ENCODE data around the gene MAP3K12.
A peak's percentile ranks its signal among the peaks of the same experiment; 100 is the strongest.
"Not testable (repeated sequence)": the region's sequence is repeated elsewhere in the genome, so short reads cannot be mapped to it uniquely, and the experiment has no call there.

MAP3K12 gene

DNA sequence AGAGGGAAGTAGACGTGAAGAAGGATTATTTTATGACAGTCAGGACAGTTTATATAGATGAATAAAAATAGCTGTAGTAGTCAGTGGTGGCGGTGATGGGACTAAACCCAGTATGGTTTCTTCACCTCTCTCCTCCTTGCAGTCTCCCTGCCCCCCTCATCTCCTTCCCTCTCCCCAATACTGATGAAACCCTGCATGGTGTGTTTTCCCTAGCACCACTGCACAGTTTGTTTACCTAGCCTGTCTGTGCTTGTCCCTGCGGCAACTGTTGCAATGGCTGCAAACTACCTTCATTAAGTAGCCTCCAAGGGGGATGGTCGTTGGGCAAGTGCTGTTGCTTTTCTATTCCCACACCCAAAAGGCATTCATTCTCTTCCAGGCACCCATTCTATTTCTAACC lies 32.6 kb downstream of the MAP3K12 start:
- DNase-seq: no peak

DNA sequence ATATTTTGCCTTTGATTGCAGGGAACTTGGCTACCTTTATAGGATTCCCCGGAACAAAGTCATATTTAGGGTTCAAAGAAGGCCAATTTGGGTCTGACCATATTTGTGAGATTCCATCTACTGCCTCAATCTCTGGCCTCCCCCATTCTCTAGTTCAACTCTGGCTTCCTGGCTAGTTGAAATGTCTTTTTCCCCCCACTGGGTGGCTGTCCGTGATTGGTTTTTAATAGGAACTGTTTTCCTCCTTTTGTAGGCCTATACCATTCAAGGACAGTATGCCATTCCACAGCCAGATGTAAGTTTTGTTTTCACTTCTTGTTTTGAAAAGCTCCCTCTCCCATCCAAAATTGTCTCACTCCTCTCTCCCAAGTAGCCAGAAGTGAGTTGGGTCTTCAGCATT lies 33.6 kb downstream of the MAP3K12 start:
- DNase-seq: no peak

DNA sequence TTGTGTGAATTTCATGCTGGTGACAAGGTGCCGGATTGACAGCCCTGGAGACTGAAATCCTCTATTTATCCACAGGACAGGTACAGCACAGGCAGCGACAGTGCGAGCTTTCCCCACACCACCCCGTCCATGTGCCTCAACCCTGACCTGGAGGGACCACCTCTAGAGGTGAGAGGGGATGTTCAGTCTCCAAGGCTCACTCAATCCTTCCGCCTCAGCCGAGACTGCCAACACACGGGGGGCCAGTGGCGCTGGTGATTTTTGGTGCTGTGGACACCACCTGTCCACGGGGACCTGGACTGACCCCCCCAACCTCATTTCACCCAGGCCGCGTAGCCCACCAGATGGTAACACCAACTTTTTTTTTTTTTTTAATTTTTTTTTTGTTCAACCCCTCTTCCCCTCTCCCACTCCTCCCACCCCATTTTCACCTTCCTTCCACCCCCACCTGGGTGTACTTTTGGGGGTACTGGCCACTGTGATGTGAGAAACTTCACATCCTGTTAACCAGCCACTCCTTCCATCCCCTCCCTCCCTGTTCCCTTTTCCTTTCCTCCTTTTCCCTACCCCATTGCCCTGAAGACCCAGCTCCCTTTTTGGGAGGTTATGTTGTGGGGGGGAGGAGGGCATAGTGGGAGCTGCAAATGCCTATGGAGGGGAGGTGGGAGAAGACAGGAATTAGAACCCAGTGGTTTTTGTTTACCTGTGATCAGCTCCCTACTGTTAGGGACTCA lies 34.4 kb downstream of the MAP3K12 start:
- no peak for DNase-seq

DNA sequence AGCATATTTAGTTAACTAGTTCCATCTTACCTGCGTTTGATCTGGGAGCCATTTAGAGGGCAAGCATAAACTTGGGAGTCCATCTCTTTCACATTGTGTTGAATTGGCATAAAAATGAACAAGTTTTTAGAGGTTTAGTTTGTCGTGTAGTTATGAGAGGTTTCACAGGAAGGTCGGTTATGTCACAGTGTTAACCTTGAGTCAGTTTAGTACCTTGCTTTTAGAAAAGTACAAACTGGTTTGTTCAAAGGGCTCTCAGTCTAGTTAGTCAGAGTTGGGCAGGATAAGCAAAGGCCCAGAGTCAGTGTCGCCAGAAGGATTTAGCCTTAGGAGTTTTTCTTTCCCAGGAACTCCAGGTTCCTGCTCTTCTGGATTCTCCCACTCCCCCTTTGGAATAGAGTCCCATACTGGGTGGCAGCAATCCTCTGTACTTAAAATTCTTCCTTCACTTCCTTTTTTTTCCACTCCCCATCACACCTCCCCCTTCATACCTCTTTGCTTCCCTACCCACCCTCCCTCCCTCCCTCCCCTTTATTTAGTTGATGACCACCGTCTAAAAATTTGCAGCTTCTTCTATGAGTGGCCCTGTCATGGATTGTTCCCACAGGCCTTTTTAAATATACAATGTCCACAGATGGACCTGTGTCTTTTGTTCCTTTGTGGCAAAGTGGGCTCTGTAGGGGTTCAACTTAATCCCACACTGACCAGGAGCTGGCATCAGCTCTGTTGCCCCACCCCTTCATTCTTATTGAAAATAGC lies 35.3 kb downstream of the MAP3K12 start:
- DNase-seq: no peak

DNA sequence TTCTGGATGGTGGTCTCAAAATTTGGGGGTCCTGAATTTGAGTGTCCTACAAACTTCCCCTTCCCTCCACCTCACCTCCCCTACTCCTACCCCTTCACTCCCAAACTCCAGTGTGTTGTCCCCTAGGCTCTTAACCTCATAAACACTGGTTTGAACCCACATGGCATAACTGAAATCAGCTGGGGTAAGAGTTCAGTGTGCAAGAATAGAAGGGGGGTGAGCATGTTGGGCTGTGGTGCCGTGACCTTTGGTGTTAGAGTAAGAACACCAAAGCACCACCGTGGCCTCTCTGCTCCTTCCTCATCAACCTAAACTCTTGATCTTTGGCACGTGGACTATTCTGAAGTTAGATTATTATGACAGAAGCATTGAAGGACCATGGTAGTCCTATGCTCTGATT lies 36.3 kb downstream of the MAP3K12 start:
- DNase-seq: peak; percentile 47

DNA sequence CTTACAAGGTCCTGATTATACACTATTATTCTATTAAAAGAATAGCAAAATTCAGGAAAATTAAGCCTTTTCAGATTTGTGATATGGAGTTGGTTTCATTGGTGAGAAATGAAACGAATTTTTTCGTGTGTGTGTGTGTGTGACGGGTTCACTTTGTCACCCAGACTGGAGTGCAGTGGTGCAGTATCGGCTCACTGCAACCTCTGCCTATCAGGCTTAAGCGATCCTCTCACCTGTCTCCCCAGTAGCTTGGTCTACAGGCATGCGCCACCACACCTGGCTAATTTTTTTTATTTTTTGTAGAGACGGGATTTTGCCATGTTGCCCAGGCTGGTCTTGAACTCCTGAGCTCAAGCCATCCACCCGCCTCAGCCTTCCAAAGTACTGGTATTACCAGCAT lies 37.7 kb downstream of the MAP3K12 start:
- peak; percentile 45 for DNase-seq

DNA sequence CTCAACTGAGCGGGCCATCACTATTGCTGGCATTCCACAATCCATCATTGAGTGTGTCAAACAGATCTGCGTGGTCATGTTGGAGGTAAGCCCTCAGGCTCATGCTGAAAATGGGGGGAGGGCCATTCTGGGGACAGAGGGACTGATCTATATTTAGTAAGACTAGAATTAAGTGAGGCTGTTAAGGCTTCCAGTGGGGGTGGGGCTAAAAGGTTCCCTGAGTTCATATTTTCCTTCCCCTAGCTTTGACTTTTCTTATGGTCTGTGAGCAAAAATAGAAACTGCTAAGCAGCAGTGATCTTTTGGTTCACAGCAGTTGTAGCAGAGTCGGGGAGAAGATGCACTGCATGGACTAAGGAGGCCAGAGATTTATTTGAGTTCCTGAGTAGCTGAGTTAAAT lies 38.2 kb downstream of the MAP3K12 start:
- DNase-seq: peak; percentile 49

DNA sequence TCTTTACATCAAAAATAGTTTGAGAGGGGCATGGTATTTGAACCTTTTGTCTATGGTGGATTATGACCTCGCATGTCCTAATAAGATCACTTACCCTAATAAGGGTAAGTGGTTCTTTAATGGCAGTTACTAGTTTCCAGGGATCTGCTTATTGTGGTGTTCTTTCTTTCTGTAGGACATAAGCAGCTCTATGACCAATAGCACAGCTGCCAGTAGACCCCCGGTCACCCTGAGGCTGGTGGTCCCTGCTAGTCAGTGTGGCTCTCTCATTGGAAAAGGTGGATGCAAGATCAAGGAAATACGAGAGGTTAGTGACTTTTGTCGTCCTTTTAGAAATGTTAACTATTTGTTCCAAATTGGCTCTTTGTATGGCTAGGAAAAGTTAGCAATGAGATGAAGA lies 40.2 kb downstream of the MAP3K12 start:
- no peak for DNase-seq

DNA sequence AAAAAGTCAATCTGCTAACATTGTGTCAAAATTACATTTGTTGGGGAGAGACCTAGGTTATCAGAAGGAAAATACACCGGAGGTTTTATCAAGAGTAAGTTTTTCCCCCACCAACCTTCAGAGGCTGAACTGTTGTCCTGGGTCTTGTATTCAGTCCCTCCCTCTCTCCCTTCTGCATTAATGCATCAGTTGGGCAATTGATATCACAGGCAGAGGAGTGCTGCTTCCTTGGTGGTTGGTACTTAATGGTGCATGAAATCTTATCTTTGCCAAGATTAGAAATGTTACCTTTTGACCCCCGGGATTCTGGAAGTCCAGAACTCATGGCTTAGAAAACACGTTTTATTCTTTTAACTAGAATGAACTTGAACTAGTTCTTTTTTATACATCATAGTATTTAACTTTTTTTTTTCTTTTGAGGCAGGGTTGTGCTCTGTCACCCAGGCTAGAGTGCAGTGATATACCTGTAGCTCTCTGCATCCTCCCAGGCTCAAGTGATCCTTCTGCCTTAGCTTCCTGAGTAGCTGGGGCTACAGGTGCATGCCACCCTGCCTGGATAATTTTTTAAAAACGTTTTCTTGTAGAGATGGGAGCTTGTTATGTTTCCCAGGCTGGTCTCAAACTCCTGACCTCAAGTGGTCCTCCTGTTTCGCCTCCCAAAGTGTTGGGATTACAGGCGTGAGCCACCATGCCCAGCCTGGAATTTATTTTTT lies 42.4 kb downstream of the MAP3K12 start:
- DNase-seq: no peak

DNA sequence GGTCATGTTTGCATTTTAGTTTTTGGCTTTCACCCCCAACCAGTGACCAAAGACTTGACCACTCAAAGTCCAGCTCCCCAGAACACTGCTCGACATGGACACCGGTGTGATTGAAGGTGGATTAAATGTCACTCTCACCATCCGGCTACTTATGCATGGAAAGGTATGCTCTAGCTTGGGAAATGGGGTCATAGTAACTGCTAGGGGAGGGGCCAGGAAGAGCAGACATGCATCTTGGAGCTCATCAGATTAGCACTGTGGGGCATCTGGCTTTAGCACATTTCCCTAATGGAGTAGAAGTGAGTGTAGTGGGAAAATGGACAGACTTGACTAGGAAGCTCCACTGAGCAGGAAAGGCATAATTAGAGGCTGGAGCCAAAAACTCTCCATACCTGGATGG lies 44.6 kb downstream of the MAP3K12 start:
- no peak for DNase-seq

DNA sequence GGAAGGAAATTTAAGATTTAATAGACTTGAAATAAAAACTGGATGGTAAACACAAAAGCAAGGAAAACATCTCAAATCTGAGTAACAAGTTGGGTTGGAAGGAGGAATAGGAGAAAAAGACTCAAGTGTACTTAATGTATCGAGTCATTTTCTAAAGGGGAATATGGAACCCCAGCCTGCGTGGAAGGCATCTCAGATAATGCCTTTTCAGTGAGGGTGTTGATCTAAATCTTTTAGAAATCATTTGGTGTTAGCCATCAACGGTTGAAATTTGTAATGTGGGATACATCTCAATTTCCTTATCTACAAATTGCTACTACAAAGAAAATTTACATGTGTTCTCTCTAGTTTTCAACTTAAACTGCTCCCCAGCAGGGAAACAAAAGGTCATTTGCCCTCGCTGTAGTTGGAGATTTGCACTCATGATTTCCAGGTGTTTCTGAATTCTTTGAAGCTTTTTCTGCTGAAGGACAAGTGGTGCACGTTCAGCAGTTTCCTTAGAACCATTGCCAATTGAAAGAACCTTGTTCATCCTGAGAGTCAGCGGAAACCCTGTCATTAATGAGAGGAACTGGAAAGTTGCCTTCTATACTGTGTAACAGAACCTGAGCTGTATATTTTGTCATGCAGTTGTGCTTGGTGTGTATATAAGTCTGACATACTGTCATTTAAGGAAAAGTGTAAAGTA lies 45.2 kb downstream of the MAP3K12 start:
- DNase-seq: no peak

DNA sequence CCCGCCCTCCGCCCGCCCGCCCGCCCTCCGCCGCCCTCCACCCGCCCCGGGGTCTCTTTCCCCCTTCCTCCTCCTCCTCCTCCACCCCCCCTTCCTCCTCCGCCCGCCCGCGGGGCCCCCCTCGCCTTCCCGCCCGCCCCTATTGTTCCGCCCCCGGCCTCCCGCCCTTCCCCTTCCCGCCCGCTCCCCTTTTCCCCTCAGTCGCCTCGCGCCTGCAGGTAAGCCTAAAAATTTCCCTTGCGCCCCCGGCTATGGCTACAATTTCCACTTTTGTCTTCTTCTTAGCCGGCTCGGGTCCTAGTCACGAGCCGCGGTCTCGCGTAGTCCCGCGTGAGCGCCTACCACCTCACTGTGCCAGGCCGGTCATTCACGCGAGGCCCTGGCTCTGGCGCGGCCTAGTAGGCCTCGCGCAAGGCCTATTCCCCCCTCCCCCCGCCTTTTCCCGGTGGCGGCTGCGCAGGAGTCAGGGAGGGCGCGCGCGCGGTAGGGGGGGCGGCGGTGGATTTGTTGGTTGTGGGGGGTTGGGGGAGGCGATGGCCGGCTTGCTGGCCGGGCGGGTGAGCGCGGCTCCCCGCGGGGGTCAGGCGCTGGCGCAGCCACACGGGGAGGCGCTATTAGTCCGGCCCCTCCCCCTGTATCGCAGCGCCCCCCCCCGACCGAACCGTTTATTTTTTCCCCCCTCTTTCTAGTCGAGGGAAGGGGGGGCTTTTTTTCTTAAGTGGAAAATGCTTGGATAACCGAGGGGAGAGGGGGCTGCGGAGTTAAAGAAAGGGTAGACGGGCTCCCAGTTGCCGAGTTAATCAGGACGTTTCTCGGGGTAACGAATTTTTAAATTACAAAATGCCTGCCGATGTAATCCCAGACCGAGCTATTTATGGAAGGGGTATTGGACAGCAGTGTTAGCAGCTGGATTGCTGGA lies 46.8 kb downstream of the MAP3K12 start:
- DNase-seq: peak; percentile 93

DNA sequence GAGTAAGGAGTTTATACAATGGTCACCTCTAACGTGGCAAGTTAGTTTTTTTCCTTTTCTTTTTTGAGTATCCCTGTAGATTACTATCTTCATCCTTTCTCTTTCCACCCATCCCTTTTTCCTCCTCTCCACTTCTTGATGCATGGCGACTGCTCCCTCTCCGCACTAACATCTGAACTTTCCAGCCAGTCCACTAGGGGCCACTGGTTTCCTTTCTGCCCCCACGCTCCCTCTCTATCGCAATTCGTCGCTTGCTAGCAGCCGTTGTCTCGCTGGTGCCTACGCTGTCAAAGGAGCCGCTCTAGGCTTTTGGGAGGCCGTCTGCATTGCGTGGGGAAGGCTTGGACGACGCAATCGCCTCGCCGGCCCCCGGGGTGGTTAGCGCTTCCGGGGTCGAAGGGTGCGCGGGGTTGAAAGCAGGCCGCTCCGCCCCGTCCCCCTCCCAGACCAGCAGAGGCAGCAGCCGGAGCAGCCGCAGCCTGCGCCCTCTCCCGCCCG lies 47.5 kb downstream of the MAP3K12 start, which contains the start of gene PCBP2:
TSS of gene PCBP2 (plus strand) at position 442 of the 498 bp plus-strand sequence. CDS start 2,699 bp downstream, outside the sequence.
- peak; percentile 96 for DNase-seq

DNA sequence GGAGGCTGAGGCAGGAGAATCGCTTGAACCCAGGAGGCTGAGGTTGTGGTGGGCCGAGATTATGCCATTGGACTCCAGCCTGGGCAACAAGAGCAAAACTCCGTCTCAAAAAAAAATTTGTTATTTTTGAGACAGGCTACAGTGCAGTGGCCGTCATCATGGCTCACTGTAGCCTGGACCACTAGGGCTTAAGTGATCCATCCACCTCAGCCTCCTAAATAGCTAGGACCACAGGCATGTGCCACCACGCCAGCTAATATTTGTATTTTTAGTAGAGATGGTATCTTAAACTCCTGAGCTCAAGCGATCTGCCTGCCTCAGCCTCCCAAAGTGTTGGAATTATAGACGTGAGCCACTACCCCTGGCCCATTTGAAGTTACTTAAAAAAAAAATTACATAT lies 48.3 kb downstream of the MAP3K12 start:
- no peak for DNase-seq

DNA sequence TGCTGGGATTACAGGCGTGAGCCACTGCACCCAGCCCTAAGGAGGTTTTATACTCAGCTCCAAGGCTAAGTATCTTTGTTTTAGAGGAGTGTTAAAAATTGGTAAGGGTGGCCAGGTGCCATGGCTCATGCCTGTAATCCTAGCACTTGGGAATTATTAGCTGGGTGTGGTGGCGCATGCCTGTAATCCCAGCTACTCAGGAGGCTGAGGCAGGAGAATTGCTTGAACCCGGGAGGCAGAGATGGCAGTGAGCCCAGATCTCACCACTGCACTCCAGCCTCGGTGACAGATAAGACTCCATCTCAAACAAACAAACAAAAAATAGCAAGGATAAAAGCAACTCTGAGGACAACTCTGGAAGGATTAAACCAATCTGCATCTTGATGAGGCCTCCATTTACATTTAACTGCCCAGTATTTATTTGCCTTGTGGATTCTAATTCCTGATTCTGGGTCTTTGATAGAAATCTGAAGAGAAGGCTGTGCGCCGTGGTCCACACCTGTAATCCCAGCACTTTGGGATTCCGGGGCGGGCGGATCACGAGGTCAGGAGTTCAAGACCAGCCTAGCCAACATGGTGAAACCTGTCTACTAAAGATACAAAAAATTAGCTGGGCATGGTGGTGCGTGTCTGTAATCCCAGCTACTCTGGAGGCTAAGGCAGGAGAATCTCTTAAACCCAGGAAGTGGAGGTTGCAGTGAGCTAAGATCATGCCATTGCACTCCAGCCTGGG lies 54.5 kb downstream of the MAP3K12 start:
- not testable (repeated sequence) for DNase-seq

DNA sequence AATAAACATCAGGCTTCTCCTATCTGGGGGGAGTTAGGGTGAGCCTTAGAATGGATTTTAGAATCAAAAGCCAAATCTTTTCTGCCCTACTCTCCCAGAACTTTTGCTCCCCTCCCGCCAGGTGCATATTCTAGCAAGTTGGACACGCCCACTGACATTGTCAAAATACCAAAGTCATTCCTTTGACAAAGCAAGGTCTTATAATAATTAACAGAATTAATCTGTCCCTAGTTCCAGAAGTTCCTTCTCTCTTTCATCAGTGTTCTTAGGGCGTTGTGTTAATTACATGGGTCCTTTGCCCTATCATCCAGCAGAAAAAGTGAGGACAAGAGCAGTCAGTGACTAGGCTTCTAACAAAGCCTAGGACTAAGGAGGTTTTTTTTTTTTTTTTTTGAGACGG lies 55.3 kb downstream of the MAP3K12 start:
- DNase-seq: no peak

DNA sequence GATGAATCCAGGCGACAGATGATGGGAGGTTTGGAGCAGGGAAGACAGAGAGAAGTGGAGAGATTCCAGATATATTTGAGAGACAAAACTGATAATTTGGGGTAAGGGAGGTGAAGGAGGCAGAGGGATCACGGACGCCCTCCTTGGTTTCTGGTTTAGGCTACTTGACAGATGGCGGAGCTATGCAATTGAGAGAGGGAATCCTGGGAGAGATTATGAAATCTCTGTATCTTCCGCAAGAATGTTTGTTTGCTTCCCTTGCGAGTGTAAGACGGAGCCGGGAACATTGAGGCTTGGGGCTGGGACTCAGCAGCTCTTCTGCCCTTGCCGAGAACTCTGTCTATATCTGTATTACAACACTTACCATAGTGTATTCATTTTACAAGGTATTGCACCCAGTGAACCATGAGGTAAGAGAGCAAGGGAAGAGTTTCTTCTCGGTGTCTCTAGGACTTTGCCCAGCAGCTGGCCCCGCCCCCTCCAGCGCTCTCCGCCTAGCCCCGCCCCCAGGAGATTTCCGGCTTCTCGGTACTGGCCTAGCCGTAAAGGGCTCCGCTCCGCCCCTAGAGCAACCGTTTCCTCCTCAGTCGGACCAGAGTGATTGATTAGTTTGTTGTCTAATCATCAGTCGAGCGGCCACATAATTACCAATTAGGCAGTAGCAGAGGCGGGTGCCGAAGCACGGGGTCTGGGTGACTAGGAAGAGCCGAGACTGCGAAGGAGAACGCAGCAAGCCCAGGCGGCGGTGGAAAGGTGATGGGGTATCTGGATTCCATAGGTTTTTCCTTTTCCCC lies 58.0 kb downstream of the MAP3K12 start, which contains the start of gene PRR13:
TSS of gene PRR13 (plus strand) at position 695 of the 794 bp plus-strand sequence. CDS start 981 bp downstream, outside the sequence.
- peak; percentile 97 for DNase-seq

DNA sequence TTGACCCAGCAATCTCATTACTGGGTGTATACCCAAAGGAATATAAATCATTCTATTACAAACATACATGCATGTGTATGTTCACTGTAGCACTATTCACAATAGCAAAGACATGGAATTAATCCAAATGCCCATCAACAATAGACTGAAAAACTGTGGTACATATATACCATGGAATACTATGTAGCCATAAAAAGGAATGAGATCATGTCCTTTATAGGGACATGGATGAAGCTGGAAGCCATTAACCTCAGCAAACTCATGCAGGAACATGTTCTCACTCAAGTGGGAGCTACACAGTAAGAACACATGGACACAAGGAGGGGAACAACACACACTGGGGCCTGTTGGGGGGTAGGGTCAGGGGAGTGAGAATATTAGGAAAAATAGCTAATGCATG lies 59.7 kb downstream of the MAP3K12 start:
- DNase-seq: not testable (repeated sequence)

DNA sequence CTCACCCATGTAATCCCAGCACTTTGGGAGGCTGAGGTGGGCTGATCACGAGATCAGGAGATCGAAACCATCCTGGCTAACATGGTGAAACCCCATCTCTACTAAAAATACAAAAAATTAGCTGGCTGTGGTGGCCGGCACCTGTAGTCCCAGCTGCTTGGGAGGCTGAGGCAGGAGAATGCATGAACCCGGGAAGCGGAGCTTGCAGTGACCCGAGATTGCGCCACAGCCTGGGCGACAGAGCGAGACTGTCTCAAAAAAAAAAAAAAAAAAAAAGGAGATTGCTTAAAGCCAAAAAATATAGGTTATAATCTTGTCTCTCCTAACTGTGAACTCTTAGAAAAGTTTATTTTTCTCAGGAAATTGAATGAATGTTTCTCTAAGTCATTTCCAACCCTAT lies 63.9 kb downstream of the MAP3K12 start:
- not testable (repeated sequence) for DNase-seq

DNA sequence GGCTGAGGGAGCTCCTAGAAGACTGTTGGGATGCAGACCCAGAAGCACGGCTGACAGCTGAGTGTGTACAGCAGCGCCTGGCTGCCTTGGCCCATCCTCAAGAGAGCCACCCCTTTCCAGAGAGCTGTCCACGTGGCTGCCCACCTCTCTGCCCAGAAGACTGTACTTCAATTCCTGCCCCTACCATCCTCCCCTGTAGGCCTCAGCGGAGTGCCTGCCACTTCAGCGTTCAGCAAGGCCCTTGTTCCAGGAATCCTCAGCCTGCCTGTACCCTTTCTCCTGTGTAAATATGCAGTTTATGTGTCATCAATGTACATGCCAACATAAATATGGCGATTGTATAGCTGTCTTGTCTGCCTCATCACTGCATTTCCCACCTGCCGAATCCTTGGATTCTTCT lies 68.1 kb downstream of the MAP3K12 start:
- no peak for DNase-seq

All from activated CD8-positive, alpha-beta memory T cell treated with anti-CD3 and anti-CD28 coated beads for 24 hours (primary cell).